Cardiac muscle cell (in vitro differentiated cells and primary cell): ENCODE results near the gene HOXB4. TPM values are rescaled to one million over a fixed set of nuclear protein-coding genes. Genes with fewer than 3 reads are reported as not detected.

ENCODE experiments used
- DNase-seq, 2 donors: peaks; one replicate each; pipeline versions ENCODE4 v3.0.0 to v3.0.0-alpha.2; 2010 to 2017; ENCODE audit warnings: low read depth in 1 of 2, low spot score in 1 of 2
- H3K27ac ChIP-seq: fragments of 200-600 bp; sonication (generic); 2 replicates; pipeline ENCODE4 v1.5.1; 2016
- H3K27me3 ChIP-seq: fragments of 200-600 bp; sonication (generic); 2 replicates; pipeline ENCODE4 v1.6.0; 2016; ENCODE audit warnings: control low read depth
- H3K36me3 ChIP-seq: fragments of 200-600 bp; sonication (generic); 2 replicates; pipeline ENCODE4 v1.5.1; 2016; ENCODE audit warnings: control low read depth
- H3K4me1 ChIP-seq: fragments of 200-600 bp; sonication (generic); 2 replicates; pipeline ENCODE4 v1.8.1; 2017; ENCODE audit warnings: low read depth, mild to moderate bottlenecking, mixed run types
- H3K4me3 ChIP-seq: fragments of 200-600 bp; sonication (generic); 2 replicates; pipeline ENCODE4 v1.5.1; 2016; ENCODE audit warnings: mild to moderate bottlenecking
- H3K9me3 ChIP-seq: fragments of 200-600 bp; sonication (generic); 2 replicates; pipeline ENCODE4 v1.5.1; 2017; ENCODE audit warnings: low read depth, mild to moderate bottlenecking, control low read depth
- polyA plus RNA-seq: library from polyadenylated mRNA; unstranded; fragments of >200 nt; fragmentation: Nextera tagmentation; extraction: Ambion mirVana; gene quantifications from 2 replicates; pipeline ENCODE4 v1.2.1, GENCODE V29; 2016
- total RNA-seq: library from RNA; depleted of rRNA; stranded (reverse); fragments of >200 nt; gene quantifications from 2 replicates; pipeline ENCODE4 v1.2.3, GENCODE V29; 2016
- TF ChIP-seq, protein P1 (sequence below): IDR thresholded peaks from 2 replicates; pipeline ENCODE4 v1.5.1; 2012; ENCODE audit warnings: low read depth, mild to moderate bottlenecking, low read length

Gene HOXB4
- total and polyA plus RNA-seq, 2 experiments from 2014 or later: 5.4 to 12.5 TPM

- no peak for DNase-seq
- H3K27ac ChIP-seq: no peak overlapping the region
- no peak overlapping the region for H3K4me3 ChIP-seq
- no peaks in the 10 kb centered on the region for H3K9me3 ChIP-seq
- TF ChIP-seq, protein P1, sequence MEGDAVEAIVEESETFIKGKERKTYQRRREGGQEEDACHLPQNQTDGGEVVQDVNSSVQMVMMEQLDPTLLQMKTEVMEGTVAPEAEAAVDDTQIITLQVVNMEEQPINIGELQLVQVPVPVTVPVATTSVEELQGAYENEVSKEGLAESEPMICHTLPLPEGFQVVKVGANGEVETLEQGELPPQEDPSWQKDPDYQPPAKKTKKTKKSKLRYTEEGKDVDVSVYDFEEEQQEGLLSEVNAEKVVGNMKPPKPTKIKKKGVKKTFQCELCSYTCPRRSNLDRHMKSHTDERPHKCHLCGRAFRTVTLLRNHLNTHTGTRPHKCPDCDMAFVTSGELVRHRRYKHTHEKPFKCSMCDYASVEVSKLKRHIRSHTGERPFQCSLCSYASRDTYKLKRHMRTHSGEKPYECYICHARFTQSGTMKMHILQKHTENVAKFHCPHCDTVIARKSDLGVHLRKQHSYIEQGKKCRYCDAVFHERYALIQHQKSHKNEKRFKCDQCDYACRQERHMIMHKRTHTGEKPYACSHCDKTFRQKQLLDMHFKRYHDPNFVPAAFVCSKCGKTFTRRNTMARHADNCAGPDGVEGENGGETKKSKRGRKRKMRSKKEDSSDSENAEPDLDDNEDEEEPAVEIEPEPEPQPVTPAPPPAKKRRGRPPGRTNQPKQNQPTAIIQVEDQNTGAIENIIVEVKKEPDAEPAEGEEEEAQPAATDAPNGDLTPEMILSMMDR: no peak
- no peaks in the 10 kb centered on the region for H3K36me3 ChIP-seq
- no peaks in the 10 kb centered on the region for H3K4me1 ChIP-seq
- peaks cover 97% of the 10 kb centered on the region for H3K27me3 ChIP-seq
Measured at GRCh38 chr17:48579760-48580554, 1.8 kb upstream of the HOXB4 start.

DNA sequence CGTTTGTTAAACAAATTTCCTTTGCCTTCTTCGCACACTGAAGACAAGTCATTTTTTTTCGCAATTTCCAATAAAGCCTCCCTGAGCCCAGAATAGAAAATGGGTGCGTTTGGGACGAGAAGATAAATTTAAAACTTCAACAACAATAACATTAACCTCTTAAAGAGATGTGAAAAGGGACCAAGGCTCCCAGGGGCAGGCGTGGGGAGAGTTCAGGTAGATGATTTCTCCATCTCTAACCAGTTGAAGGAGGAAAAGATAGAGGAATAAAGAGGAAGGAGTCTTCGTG lies 1.3 kb upstream of the HOXB4 start:
- DNase-seq: no peak
- Histone ChIP-seq H3K4me1 (no peaks in the 10 kb centered on the region), H3K36me3 (no peaks in the 10 kb centered on the region), H3K27me3 (peaks cover 97% of the 10 kb centered on the region), H3K27ac (no peak overlapping the region), H3K4me3 (no peak overlapping the region), H3K9me3 (no peaks in the 10 kb centered on the region)
- TF ChIP-seq, protein P1: no peak

GRCh38 chr17:48578616-48579470 lies 693 bp upstream of the HOXB4 start:
- TF ChIP-seq, protein P1: no peak
- Histone ChIP-seq H3K4me1 (no peaks in the 10 kb centered on the region), H3K4me3 (peak overlapping the region; percentile 44), H3K36me3 (no peaks in the 10 kb centered on the region), H3K27ac (no peak overlapping the region), H3K27me3 (peaks cover 97% of the 10 kb centered on the region), H3K9me3 (no peaks in the 10 kb centered on the region)
- no peak for DNase-seq

- peak overlapping the region; percentile 44 for H3K4me3 ChIP-seq
- H3K4me1 ChIP-seq: peaks cover 4% of the 10 kb centered on the region
- no peak overlapping the region for H3K27ac ChIP-seq
Measured at GRCh38 chr17:48577330-48577945, 712 bp downstream of the HOXB4 start.

More at GRCh38 chr17:48577330-48577945, 712 bp downstream of the HOXB4 start:
- Histone ChIP-seq H3K9me3 (no peaks in the 10 kb centered on the region), H3K36me3 (no peaks in the 10 kb centered on the region), H3K27me3 (peaks cover 97% of the 10 kb centered on the region)
- no peak for DNase-seq
- TF ChIP-seq, protein P1: no peak
